GM18867 (cell line): ENCODE measurements around the gene SLC49A4.

Experiments used
- ATAC-seq: cut with Tn5 transposase; IDR thresholded peaks from one replicate; pipeline ENCODE4 v1.9.1; 2021; ENCODE audit warnings: mild to moderate bottlenecking, moderate library complexity; ENCODE audit not compliant: unreplicated experiment

Gene SLC49A4

DNA sequence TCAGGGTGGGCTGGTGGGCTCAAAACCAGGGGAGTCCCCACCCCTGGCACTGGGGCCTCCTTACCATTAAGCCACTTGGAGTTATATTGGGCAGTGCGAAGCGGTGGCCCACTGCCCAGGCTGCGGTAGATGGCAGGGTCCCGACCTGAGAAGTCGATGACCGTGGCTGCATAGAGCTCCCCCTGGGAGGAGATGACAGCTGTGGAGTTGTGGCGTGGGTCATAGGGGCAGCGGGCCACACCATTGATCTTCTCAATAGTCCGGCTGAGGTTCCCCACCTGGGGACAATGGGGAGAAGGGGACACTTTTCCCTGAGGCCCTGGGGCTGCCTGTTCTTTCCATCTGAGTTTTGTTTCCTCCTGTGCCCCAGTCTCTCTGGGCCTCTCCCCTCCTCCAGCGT lies 132.9 kb downstream of the SLC49A4 start:
- ATAC-seq = no peak

DNA sequence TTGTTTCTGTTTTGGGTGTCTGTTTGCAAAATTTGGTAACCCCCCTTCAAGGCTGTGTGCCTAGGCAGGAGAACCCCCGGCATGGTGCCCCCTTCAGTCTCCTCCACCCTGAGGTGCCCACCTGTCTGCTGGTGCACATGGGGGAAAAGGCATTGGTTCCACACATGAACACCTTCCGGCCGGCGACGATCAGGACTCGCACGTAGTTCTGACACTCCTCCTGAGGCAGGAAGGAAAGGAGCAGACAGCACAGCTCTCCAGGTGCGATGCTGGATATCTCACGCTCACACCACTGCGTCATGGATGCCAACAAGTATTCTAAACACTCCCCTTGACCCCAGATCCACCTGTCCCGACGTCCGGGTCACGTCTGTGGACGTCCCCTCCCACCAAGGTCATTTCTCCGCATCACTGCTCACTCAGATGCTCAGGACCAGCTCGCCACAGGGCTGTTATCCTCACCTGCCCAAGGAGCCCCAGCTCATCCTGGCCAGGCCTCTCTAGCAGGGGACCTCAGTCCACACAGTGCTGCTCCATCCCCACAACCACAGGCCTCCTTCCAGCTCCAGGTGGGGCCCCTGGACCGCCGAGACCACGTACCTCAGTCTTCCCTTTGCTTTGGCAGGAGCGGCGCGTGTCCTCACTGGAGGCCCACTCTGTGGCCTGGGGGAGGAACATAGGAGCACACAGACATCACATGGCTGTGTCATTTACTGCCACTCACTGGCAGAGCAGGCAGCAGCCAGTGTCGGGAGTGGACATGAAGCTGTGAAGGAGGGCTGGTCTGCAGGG lies 133.7 kb downstream of the SLC49A4 start:
- ATAC-seq = no peak

DNA sequence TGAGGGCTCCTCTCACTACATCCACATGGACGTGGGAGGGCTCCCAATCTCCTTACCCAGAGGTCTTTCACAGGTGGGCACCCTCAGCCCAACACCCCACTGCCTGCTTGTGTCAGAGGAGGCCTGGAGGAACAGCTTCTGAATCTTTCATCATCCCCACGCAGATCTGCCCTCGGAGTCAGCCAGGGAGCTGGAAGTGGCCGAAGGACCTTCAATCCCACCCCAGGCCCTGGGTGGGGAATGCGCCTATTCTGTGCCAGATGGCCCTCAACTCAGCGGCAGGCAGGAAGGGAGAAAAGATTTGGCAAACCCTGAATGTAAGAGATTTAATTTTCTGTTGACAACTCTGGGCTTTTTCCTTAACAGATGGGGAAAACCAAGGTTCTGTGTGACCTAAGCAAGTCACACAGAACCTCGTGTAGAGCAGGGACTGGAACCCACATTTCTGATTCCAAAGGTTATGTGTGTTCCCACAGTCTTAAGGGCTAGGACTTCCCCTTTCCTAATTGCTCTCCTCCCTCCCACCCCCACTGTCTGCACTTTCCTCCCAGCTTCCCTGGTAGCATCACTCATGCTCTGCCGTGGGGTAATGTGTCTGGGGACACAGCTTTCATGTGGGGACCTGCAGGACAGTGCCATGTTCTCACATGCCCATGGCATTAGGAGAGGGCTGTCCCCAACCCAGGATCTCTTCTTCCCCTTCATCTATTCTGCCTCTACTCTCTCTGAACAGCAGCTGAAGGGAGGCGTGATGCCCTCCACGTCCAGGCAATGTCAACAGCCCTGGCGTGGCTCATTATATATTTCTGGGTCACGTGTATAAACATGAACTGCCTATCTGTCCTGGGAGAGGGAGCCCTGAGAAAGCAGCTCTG lies 134.6 kb downstream of the SLC49A4 start:
- ATAC-seq = no peak

DNA sequence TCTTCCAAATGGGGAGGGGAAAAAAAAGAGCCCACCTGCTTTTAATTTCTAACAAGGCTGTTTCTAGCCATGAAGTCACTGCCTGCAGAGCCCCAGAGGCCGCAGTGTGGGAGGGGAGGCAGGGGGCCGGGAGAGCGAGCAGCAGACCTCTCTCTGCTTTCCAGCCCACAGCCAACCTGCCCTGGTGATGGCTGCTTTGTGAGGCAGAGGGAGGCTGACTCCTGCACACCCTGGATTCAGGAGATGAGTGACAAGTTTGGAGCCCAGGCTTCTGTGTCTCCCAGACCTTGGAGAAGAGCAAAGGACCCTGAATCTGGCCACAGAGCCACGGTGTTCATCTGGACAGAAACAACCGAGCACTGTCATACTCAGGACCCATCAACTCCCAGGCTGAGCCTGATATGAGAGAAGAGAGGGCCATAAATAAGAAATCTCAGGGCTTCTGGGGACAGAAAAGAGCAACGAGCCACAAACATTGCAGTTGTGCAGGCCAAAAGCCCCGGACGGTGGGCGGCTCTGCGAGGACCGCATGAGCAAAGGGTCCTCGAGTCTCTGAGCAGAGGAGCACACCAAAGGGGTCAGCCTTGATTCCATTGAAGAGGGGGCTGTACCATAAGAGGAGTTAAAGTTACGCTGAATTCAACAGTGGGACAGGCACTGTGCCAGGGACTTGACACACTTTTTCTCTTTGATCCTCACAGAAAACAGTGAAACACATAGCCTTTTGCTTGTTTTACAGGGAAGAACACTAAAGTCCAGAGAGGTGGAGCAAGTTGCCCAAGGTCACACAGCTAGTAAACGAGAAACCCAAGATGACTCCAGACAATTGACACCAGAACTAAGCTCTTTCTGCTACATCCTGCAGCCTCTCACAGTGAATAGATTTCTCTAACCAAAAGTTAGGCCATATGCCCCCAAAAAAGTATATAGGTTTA lies 135.5 kb downstream of the SLC49A4 start:
- no peak for ATAC-seq
